Gastrocnemius medialis (tissue), 4 donors: ENCODE results near the gene SUMF2. TPM values are rescaled to one million over a fixed set of nuclear protein-coding genes. Genes with fewer than 3 reads are reported as not detected.
"Not testable (repeated sequence)": the region's sequence is repeated elsewhere in the genome, so short reads cannot be mapped to it uniquely, and the experiment has no call there.

ENCODE experiments used
- ATAC-seq, 2 donors: fragments of 150-250 bp; one replicate each; pipeline ENCODE4 v1.9.1; 2016
- DNase-seq, 2 donors: peaks; one replicate each; pipeline ENCODE4 v3.0.0-alpha.2; 2019
- H3K27ac ChIP-seq, 4 donors: fragments of 200-600 bp; sonication (generic); 1 replicate in 1 of 4; 2 replicates in 3 of 4; pipeline ENCODE4 v1.5.1; 2016 to 2018; ENCODE audit warnings: mild to moderate bottlenecking in 2 of 4, moderate library complexity in 1 of 4
- H3K27me3 ChIP-seq, 3 donors: fragments of 200-600 bp; sonication (generic) in 2 of 3; 1 replicate in 1 of 3; 2 replicates in 2 of 3; pipeline versions ENCODE4 v1.5.1 to v1.6.0; 2016 to 2019; ENCODE audit warnings: mild to moderate bottlenecking in 1 of 3, moderate library complexity in 1 of 3
- H3K36me3 ChIP-seq, 2 donors: fragments of 200-600 bp; sonication (generic) in 1 of 2; one replicate each; pipeline ENCODE4 v1.5.1; 2017 to 2018
- H3K4me1 ChIP-seq, 2 donors: fragments of 200-600 bp; sonication (generic) in 1 of 2; one replicate each; pipeline ENCODE4 v1.5.1; 2016 to 2017; ENCODE audit warnings: mild to moderate bottlenecking in 2 of 2
- H3K4me3 ChIP-seq, 4 donors: fragments of 200-600 bp; sonication (generic) in 3 of 4; 1 replicate in 1 of 4; 2 replicates in 3 of 4; pipeline ENCODE4 v1.5.1; 2016 to 2019; ENCODE audit warnings: mild to moderate bottlenecking in 2 of 4
- H3K9me3 ChIP-seq, 3 donors: fragments of 200-600 bp; sonication (generic) in 2 of 3; 1 replicate in 1 of 3; 2 replicates in 2 of 3; pipeline ENCODE4 v1.5.1; 2016 to 2019
- POLR2A ChIP-seq, 2 donors: fragments of 450-650 bp; IDR thresholded peaks; one replicate each; pipeline ENCODE4 v1.6.1; 2017; ENCODE audit warnings: antibody characterized with exemption in 2 of 2, mild to moderate bottlenecking in 2 of 2, moderate library complexity in 2 of 2
- in situ Hi-C, 4 donors: fragments of 200-750 bp; cut with MboI; loops; one replicate each; pipeline versions ENCODE4 v1.15.0 to v1.8.0; 2017; ENCODE audit warnings: low sequenced_read_pairs in 4 of 4
- intact Hi-C: fragments of 100-400 bp; cut with DNase I; formaldehyde crosslinking; loops from one replicate; pipeline ENCODE4 v1.15.1; 2023; ENCODE audit warnings: low total_unique reads
- total RNA-seq, 4 donors: library from RNA; depleted of rRNA; stranded (reverse); fragments of >200 nt; gene quantifications; one replicate each; pipeline versions ENCODE4 v1.1.0 to v1.2.3, GENCODE V29; 2016
- TF ChIP-seq, protein P1 (sequence below), 5 experiments: fragments of 450-650 bp in 3 of 5; fragments of 200-600 bp in 2 of 5; sonication (generic) in 2 of 5; IDR thresholded peaks in 4 of 5; conservative IDR thresholded peaks in 1 of 5; 1 replicate in 4 of 5; 2 replicates in 1 of 5; pipeline ENCODE4 v1.5.1; 2016 to 2019; ENCODE audit warnings: antibody characterized with exemption in 5 of 5, mild to moderate bottlenecking in 3 of 5, moderate library complexity in 3 of 5

The SUMF2 gene
- total RNA-seq, 4 donors from 2014 or later, result 29.8 to 32.0 (median 31.1) TPM

DNA sequence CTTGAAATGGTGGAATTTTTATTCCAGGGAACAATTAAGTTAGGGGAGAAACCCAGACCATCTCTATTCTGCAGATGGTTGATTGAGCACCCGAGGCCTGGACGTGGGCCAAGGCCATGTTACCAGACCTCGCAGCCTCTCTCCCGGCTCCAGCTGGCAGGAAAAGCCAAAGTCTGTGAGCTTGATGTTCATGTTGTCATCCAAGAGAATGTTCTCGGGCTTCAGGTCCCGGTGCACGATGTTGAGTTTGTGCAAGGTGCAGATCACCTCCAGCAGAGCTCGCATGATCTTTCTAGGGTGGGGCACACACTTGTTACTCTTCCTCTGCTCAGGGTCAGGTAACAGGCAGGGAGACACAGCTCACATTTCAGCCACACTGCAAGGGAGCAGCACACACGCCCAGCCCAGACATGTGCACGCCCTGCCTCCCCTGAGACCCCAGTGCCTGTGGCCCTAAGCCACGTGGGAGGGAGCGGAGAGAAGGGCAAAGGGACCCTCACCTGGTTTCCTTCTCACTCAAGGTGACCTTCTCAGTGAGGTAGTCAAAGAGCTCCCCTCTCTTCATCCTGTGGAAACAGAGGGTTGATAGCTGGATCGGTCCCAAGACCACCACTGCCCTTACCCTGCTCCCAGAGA, 19.2 kb downstream of the SUMF2 start:
- Histone ChIP-seq H3K36me3 (peaks cover 0 to 37% of the 10 kb centered on the region in 2 donors), H3K9me3 (no peaks in the 10 kb centered on the region), H3K4me1 (peaks cover 73 to 78% of the 10 kb centered on the region in 2 donors), H3K4me3 (no peak overlapping the region), H3K27ac (peak overlapping the region; percentile 94 to 99 (median 95)), H3K27me3 (no peaks in the 10 kb centered on the region)
- intact Hi-C loops (loop anchor here (2.0 to 5.0 kb wide), 2 partner anchors 112 to 716 kb away; partner anchors contain the start of gene LANCL2), in situ Hi-C loops (loop anchor here in 2 of 4 donors (10.0 to 25.0 kb wide), 2 partner anchors 108 to 446 kb away; no protein-coding TSS in a partner anchor)
- ATAC-seq (peak; percentile 70 to 84), DNase-seq (peak; percentile 92 to 98)
- TF ChIP-seq, protein P1, sequence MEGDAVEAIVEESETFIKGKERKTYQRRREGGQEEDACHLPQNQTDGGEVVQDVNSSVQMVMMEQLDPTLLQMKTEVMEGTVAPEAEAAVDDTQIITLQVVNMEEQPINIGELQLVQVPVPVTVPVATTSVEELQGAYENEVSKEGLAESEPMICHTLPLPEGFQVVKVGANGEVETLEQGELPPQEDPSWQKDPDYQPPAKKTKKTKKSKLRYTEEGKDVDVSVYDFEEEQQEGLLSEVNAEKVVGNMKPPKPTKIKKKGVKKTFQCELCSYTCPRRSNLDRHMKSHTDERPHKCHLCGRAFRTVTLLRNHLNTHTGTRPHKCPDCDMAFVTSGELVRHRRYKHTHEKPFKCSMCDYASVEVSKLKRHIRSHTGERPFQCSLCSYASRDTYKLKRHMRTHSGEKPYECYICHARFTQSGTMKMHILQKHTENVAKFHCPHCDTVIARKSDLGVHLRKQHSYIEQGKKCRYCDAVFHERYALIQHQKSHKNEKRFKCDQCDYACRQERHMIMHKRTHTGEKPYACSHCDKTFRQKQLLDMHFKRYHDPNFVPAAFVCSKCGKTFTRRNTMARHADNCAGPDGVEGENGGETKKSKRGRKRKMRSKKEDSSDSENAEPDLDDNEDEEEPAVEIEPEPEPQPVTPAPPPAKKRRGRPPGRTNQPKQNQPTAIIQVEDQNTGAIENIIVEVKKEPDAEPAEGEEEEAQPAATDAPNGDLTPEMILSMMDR (IDR thresholded peaks at IDR 0.05 in 4 of 5, conservative IDR thresholded peaks at IDR 0.05 in 1 of 5), result no peak
- TF ChIP-seq POLR2A (IDR thresholded peaks at IDR 0.05), result peak; percentile 41 to 72

DNA sequence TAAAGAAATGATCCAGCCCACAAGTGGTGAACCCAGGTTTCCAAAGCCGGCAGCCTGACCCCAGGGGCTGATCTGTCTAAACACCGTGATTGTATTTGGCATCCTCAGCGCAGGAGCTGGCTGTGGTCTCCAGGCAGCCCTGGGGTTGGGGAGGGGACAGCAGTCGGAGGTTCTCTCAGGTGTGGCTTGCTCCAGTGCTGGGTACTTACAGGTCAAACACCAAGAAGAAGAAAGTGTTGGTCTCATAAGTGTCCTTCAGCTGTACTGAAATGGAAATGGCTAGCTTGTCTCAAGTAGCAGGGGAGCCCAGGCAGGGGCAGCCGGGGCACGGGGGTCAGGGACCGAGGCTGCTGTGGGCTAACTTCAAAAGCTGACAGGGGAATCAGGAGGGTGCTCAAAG, 22.7 kb downstream of the SUMF2 start:
- TF ChIP-seq POLR2A (IDR thresholded peaks at IDR 0.05), result no peak
- TF ChIP-seq, protein P1 (IDR thresholded peaks at IDR 0.05 in 4 of 5, conservative IDR thresholded peaks at IDR 0.05 in 1 of 5), result no peak
- Histone ChIP-seq H3K36me3 (peaks cover 0 to 36% of the 10 kb centered on the region in 2 donors), H3K4me1 (peaks cover 67 to 69% of the 10 kb centered on the region in 2 donors), H3K4me3 (no peak overlapping the region), H3K27me3 (no peaks in the 10 kb centered on the region), H3K27ac (peak overlapping the region; percentile 94 to 99 (median 95)), H3K9me3 (no peaks in the 10 kb centered on the region)
- in situ Hi-C loops (loop anchor here in 2 of 4 donors (10.0 to 25.0 kb wide), 2 partner anchors 112 to 449 kb away; no protein-coding TSS in a partner anchor), intact Hi-C loops (no loop called here)
- no peak for DNase-seq
- ATAC-seq, result no peak

DNA sequence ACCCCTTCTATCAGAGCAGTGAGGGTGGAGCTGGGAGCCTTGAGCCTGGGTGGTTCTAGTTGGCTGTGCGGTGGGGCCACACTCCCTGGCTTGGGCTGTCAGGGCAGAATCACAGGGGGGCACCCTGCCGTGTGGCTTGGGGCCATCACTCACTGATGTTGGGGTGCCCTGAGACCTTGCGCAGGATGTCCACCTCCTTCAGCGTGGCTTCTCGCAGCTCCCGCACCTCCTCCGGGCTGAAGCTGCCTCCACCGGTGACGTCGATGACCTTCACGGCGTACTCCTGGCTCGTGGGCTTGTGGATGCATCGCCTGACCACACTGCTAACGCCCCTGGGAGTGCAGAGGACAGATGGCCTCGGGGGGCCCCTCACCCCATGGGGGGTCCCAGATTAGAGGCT, 23.4 kb downstream of the SUMF2 start:
- in situ Hi-C loops (loop anchor here in 2 of 4 donors (10.0 to 25.0 kb wide), 2 partner anchors 113 to 450 kb away; no protein-coding TSS in a partner anchor), intact Hi-C loops (no loop called here)
- TF ChIP-seq, protein P1 (IDR thresholded peaks at IDR 0.05 in 4 of 5, conservative IDR thresholded peaks at IDR 0.05 in 1 of 5), result no peak
- TF ChIP-seq POLR2A (IDR thresholded peaks at IDR 0.05), result no peak
- DNase-seq, result peak in 1 of 2 donors; percentile 39
- Histone ChIP-seq H3K36me3 (peaks cover 0 to 30% of the 10 kb centered on the region in 2 donors), H3K9me3 (no peaks in the 10 kb centered on the region), H3K4me3 (no peak overlapping the region), H3K4me1 (peaks cover 67 to 69% of the 10 kb centered on the region in 2 donors), H3K27me3 (no peaks in the 10 kb centered on the region), H3K27ac (peak overlapping the region; percentile 94 to 99 (median 95))
- no peak for ATAC-seq

- peak overlapping the region; percentile 52 to 64 (median 58) for H3K4me3 ChIP-seq
- intact Hi-C loops, result no loop called here
Observed at GRCh38 chr7:56091591-56091990, 27.5 kb downstream of the SUMF2 start.

GRCh38 chr7:56092388-56092787, 28.3 kb downstream of the SUMF2 start:
- H3K27me3 ChIP-seq, H3K9me3 ChIP-seq: not testable (repeated sequence)
- intact Hi-C loops (loop anchor here (2.0 kb wide), 1 partner anchor 14 kb away; the partner anchor contains the start of gene CHCHD2), in situ Hi-C loops (loop anchor here in 1 of 4 donors (25.0 kb wide), 1 partner anchor 455 kb away; no protein-coding TSS in a partner anchor)
- peak overlapping the region; percentile 52 to 64 (median 58) for H3K4me3 ChIP-seq
- ATAC-seq (peak; percentile 21 to 31), DNase-seq (peak in 1 of 2 donors; percentile 57)
- peaks cover 44 to 49% of the 10 kb centered on the region in 2 donors for H3K4me1 ChIP-seq
- peaks cover 0 to 17% of the 10 kb centered on the region in 2 donors for H3K36me3 ChIP-seq
- H3K27ac ChIP-seq, result peak overlapping the region; percentile 94 to 99 (median 95)

More at GRCh38 chr7:56091591-56091990, 27.5 kb downstream of the SUMF2 start:
- DNase-seq, result peak; percentile 84 to 96
- ATAC-seq, result peak; percentile 77 to 78
- Histone ChIP-seq H3K27ac (peak overlapping the region; percentile 94 to 99 (median 95)), H3K27me3 (no peaks in the 10 kb centered on the region), H3K4me1 (peaks cover 43 to 51% of the 10 kb centered on the region in 2 donors), H3K36me3 (peaks cover 0 to 25% of the 10 kb centered on the region in 2 donors), H3K9me3 (no peaks in the 10 kb centered on the region)
- TF ChIP-seq POLR2A (IDR thresholded peaks at IDR 0.05), result peak; percentile 36 to 74
- TF ChIP-seq, protein P1 (IDR thresholded peaks at IDR 0.05 in 4 of 5, conservative IDR thresholded peaks at IDR 0.05 in 1 of 5), result no peak
- in situ Hi-C loops, result loop anchor here in 1 of 4 donors (25.0 kb wide), 1 partner anchor 454 kb away; no protein-coding TSS in a partner anchor
